Epithelial cell of prostate (primary cell): ENCODE data around the gene ZNF662.

Experiments used
- DNase-seq: peaks from one replicate; pipeline ENCODE4 v3.0.0-alpha.2; 2011; ENCODE audit warnings: low read depth, low spot score
- H3K27ac ChIP-seq: fragments of 450-650 bp; 2 replicates; pipeline ENCODE4 v1.5.1; 2017; ENCODE audit warnings: mild to moderate bottlenecking

Gene ZNF662

GRCh38 chr3:42934910-42935309 is 29.0 kb downstream of the ZNF662 start:
- no peak overlapping the region for H3K27ac ChIP-seq
- DNase-seq, result no peak

GRCh38 chr3:42935472-42935871 is 29.5 kb downstream of the ZNF662 start:
- no peak for DNase-seq

GRCh38 chr3:42936157-42936981 is 30.4 kb downstream of the ZNF662 start:
- H3K27ac ChIP-seq, result no peak overlapping the region
- no peak for DNase-seq

More at GRCh38 chr3:42935472-42935871, 29.5 kb downstream of the ZNF662 start:
- H3K27ac ChIP-seq, result no peak overlapping the region

GRCh38 chr3:42937334-42937733 is 31.4 kb downstream of the ZNF662 start:
- DNase-seq, result no peak
- H3K27ac ChIP-seq, result no peak overlapping the region

GRCh38 chr3:42942693-42943092 is 36.8 kb downstream of the ZNF662 start:
- no peak for DNase-seq
- H3K27ac ChIP-seq, result no peak overlapping the region

GRCh38 chr3:42946050-42946449 is 40.1 kb downstream of the ZNF662 start:
- no peak for DNase-seq
- no peak overlapping the region for H3K27ac ChIP-seq

GRCh38 chr3:42957573-42957972 is 51.6 kb downstream of the ZNF662 start:
- DNase-seq, result no peak

GRCh38 chr3:42960282-42960681 is 54.3 kb downstream of the ZNF662 start:
- no peak overlapping the region for H3K27ac ChIP-seq
- no peak for DNase-seq

More at GRCh38 chr3:42957573-42957972, 51.6 kb downstream of the ZNF662 start:
- H3K27ac ChIP-seq, result no peak overlapping the region

- DNase-seq, result no peak
- H3K27ac ChIP-seq, result no peak overlapping the region
Measured at GRCh38 chr3:42960786-42961185, 54.8 kb downstream of the ZNF662 start.

GRCh38 chr3:42961633-42962032 is 55.7 kb downstream of the ZNF662 start:
- no peak overlapping the region for H3K27ac ChIP-seq
- DNase-seq, result no peak

GRCh38 chr3:42963269-42963668 is 57.3 kb downstream of the ZNF662 start:
- DNase-seq, result no peak
- H3K27ac ChIP-seq, result no peak overlapping the region

GRCh38 chr3:42964266-42964665 is 58.3 kb downstream of the ZNF662 start:
- no peak overlapping the region for H3K27ac ChIP-seq
- no peak for DNase-seq
